Measurements from ENCODE around the gene STK17B. TPM values are rescaled to one million over a fixed set of nuclear protein-coding genes. Genes with fewer than 3 reads are reported as not detected.

The STK17B gene
- total and polyA plus RNA-seq, 2 of the 13 experiments (the other 11 are each of a cell fraction or from before 2014, with no cell fraction given) = 1.6 to 4.5 TPM

DNA sequence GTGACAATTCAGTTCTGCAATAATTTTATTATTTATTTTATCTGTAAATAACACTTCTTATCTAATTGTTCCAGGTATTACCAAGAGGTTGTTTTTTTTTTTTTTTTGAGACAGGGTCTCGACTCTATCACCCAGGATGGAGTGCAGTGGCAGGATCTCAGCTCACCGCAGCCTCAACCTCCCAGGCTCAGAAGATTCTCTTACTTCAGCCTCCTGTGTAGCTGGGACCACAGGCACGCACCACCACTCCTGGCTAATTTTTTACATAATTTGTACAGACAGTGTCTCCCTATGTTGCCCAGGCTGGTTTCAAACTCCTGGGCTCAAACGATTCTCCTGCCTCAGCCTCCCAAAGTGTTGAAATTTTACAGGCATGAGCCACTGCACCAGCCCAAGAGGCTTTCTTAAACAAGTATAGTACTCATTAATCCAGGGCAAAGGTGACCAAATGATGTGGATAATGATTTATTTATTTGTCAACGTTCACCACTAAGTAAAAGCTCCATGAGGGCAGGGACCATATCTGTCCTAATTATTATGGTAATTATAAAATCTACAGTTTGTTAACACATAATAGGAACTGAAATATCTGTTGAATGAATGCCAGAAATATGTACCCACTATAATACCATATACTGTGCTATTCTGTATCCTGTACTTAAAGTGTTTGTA lies 12.0 kb downstream of the STK17B start:
- H4K20me1 ChIP-seq (ENCODE audit: insufficient read depth, low read length) = no peaks in the 10 kb centered on the region
- WGBS (ENCODE audit: low lambda C conversion rate) = 69% methylated on average over 5 of the region's 5 CpGs
- ChIA-PET POLR2A (no interaction called here), CTCF (ENCODE audit: low intra/inter-chr PET ratio, low total read pairs) (no interaction called here)
- no peaks in the 10 kb centered on the region for H3K27me3 ChIP-seq (ENCODE audit: control insufficient read depth in 1 of 2, insufficient read depth in 2 of 2, low read length in 2 of 2)
- FAIRE-seq (no peak), ATAC-seq (no peak), DNase-seq (ENCODE audit: low spot score) (no peak)
- intact Hi-C loops (cut with micrococcal nuclease; ENCODE audit: unreplicated experiment) = no loop called here
- no peaks in the 10 kb centered on the region for H3K4me1 ChIP-seq (ENCODE audit: insufficient read depth, low read length)
- no peak overlapping the region for H3K4me3 ChIP-seq (replicated peaks in 1 of 3; ENCODE audit: insufficient read depth in 1 of 3, low read depth in 2 of 3, low read length in 3 of 3)
- no peak for TF ChIP-seq ZNF296 (CRISPR knock-in tag; conservative IDR thresholded peaks at IDR 0.05)
- TF ChIP-seq, protein P1, sequence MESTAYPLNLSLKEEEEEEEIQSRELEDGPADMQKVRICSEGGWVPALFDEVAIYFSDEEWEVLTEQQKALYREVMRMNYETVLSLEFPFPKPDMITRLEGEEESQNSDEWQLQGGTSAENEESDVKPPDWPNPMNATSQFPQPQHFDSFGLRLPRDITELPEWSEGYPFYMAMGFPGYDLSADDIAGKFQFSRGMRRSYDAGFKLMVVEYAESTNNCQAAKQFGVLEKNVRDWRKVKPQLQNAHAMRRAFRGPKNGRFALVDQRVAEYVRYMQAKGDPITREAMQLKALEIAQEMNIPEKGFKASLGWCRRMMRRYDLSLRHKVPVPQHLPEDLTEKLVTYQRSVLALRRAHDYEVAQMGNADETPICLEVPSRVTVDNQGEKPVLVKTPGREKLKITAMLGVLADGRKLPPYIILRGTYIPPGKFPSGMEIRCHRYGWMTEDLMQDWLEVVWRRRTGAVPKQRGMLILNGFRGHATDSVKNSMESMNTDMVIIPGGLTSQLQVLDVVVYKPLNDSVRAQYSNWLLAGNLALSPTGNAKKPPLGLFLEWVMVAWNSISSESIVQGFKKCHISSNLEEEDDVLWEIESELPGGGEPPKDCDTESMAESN (CRISPR knock-in tag; conservative IDR thresholded peaks at IDR 0.05) = no peak
- no peak for TF ChIP-seq ZBTB38 (CRISPR knock-in tag; IDR thresholded peaks at IDR 0.05)
- no peak for TF ChIP-seq SMAD9 (CRISPR knock-in tag; IDR thresholded peaks at IDR 0.05)
- TF ChIP-seq ZNF775 (CRISPR knock-in tag; IDR thresholded peaks at IDR 0.05; ENCODE audit: borderline replicate concordance) = no peak
- H3K9ac ChIP-seq (ENCODE audit: insufficient read depth, low read depth, low read length) = no peak overlapping the region
- H2AFZ ChIP-seq (ENCODE audit: low read length) = no peak overlapping the region
- no peaks in the 10 kb centered on the region for H3K36me3 ChIP-seq (replicated peaks in 1 of 2; ENCODE audit: control insufficient read depth in 1 of 2, insufficient read depth in 2 of 2, low read length in 2 of 2)
- no peak overlapping the region for H3K4me2 ChIP-seq (ENCODE audit: low read depth, low read length)
- in situ Hi-C loops (cut with HindIII; ENCODE audit: extremely low pct_ligation_motif_present, low pct_unique_long_range_greater_than_20kb) = no loop called here
- no peak overlapping the region for H3K27ac ChIP-seq (ENCODE audit: extremely low read length, insufficient read depth, low read length)
- H3K9me3 ChIP-seq (ENCODE audit: low read length) = no peaks in the 10 kb centered on the region
- H3K79me2 ChIP-seq (ENCODE audit: insufficient read depth, low read length) = no peaks in the 10 kb centered on the region
- no TSS peak for BruUV-seq (replicated peaks)

DNA sequence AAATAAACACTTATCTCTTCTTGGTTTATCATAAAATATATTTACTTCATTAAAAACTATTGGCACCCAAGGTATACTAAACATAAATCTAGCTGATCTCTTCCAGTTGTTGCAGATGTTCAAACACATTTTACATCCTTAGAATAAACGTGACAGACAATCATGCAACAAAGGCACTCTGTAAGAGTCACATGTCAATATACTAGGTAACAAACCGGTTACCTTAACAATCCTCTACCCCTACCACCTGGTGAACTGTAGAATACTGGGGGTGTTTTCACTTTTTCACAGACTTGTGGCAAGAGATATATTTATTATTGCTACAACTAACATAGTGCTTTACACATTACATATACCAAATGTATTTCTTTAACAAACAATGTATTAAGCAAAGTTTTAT lies 15.8 kb downstream of the STK17B start:
- no TSS peak for BruUV-seq (replicated peaks)
- CTCF ChIA-PET (ENCODE audit: low intra/inter-chr PET ratio, low total read pairs) = no interaction called here
- Histone ChIP-seq H4K20me1 (ENCODE audit: insufficient read depth, low read length) (no peaks in the 10 kb centered on the region), H3K4me1 (ENCODE audit: insufficient read depth, low read length) (no peaks in the 10 kb centered on the region), H3K9me3 (ENCODE audit: low read length) (no peaks in the 10 kb centered on the region), H3K4me3 (replicated peaks in 1 of 3; ENCODE audit: insufficient read depth in 1 of 3, low read depth in 2 of 3, low read length in 3 of 3) (no peak overlapping the region), H2AFZ (ENCODE audit: low read length) (no peak overlapping the region), H3K9ac (ENCODE audit: insufficient read depth, low read depth, low read length) (no peak overlapping the region), H3K27me3 (ENCODE audit: control insufficient read depth in 1 of 2, insufficient read depth in 2 of 2, low read length in 2 of 2) (no peaks in the 10 kb centered on the region), H3K36me3 (replicated peaks in 1 of 2; ENCODE audit: control insufficient read depth in 1 of 2, insufficient read depth in 2 of 2, low read length in 2 of 2) (no peaks in the 10 kb centered on the region), H3K27ac (ENCODE audit: extremely low read length, insufficient read depth, low read length) (no peak overlapping the region), H3K4me2 (ENCODE audit: low read depth, low read length) (no peak overlapping the region), H3K79me2 (ENCODE audit: insufficient read depth, low read length) (no peaks in the 10 kb centered on the region)
- WGBS (ENCODE audit: low lambda C conversion rate) = 36% methylated on average over 2 of the region's 2 CpGs
- intact Hi-C loops (cut with micrococcal nuclease; ENCODE audit: unreplicated experiment) (no loop called here), in situ Hi-C loops (cut with HindIII; ENCODE audit: extremely low pct_ligation_motif_present, low pct_unique_long_range_greater_than_20kb) (no loop called here)
- no peak for DNase-seq (ENCODE audit: low spot score)
- TF ChIP-seq CHD4 (IDR thresholded peaks at IDR 0.05; ENCODE audit: borderline replicate concordance, low read length) = no peak
- no peak for TF ChIP-seq CBX5 (CRISPR knock-in tag; IDR thresholded peaks at IDR 0.05; ENCODE audit: borderline replicate concordance)
- TF ChIP-seq FOXP1 (IDR thresholded peaks at IDR 0.05) = no peak
- TF ChIP-seq FOXP1 (CRISPR knock-in tag; IDR thresholded peaks at IDR 0.05) = no peak
- TF ChIP-seq, protein P2, sequence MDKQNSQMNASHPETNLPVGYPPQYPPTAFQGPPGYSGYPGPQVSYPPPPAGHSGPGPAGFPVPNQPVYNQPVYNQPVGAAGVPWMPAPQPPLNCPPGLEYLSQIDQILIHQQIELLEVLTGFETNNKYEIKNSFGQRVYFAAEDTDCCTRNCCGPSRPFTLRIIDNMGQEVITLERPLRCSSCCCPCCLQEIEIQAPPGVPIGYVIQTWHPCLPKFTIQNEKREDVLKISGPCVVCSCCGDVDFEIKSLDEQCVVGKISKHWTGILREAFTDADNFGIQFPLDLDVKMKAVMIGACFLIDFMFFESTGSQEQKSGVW (CRISPR knock-in tag; IDR thresholded peaks at IDR 0.05; ENCODE audit: borderline replicate concordance) = no peak
- TF ChIP-seq SOX13 (IDR thresholded peaks at IDR 0.05) = no peak
- TF ChIP-seq SOX13 (CRISPR knock-in tag; conservative IDR thresholded peaks at IDR 0.05 in 1 of 2, IDR thresholded peaks at IDR 0.05 in 1 of 2) = no peak
- TF ChIP-seq ASH2L (IDR thresholded peaks at IDR 0.05; ENCODE audit: insufficient read length, low read depth, low read length) = no peak
- POLR2A ChIA-PET = no interaction called here
- FAIRE-seq = no peak
- no peak for ATAC-seq

All from HepG2 (cell line).